M059J (cell line): ENCODE measurements around the gene CPEB4. TPM values are rescaled to one million over a fixed set of nuclear protein-coding genes. Genes with fewer than 3 reads are reported as not detected.
A peak's percentile ranks its signal among the peaks of the same experiment; 100 is the strongest.

Experiments
- DNase-seq: peaks from one replicate; pipeline ENCODE4 v3.0.0-alpha.2; 2012; ENCODE audit warnings: low read depth
- total RNA-seq: library from RNA; depleted of rRNA; stranded (reverse); fragments of >200 nt; shearing (Covaris generic); gene quantifications from 2 replicates; pipeline ENCODE4 v1.2.3, GENCODE V29; 2014

Gene CPEB4
- total RNA-seq, 1 experiment from 2014 or later: 20.5 TPM

GRCh38 chr5:173913686-173914321, 25.7 kb downstream of the CPEB4 start:
- DNase-seq: no peak

DNA sequence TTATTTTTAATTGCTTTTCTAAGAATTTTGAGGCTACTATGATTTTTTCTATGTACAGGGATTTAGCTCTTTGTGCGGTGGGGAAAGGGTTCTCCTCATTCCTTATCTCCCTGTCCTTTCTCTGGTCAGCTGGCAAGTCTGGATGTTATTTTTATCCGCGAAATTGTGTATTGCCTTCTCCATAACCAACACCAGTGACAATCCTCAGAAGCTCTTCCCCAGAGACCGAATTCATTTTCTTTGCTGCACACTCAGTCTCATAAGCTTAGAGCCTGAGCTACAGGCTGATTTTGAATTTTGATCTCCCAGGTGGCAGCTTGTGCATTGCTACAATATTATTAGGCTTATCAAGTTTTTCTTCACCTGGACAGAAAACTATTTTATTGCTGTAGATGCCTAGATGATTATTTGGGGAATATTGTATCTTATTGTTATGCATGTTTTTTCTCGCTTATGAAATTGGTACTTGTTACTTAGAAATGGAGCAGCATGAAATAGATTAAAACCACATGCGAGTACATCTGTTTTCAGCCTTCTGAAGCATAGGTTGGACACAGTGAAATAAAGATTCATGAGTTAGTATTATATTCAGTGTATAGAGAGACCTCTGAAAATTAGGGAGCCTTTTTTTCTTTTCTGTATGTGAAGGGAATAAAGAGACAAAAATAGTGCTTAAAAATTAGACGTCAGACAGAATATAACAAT, 27.3 kb downstream of the CPEB4 start:
- no peak for DNase-seq

DNA sequence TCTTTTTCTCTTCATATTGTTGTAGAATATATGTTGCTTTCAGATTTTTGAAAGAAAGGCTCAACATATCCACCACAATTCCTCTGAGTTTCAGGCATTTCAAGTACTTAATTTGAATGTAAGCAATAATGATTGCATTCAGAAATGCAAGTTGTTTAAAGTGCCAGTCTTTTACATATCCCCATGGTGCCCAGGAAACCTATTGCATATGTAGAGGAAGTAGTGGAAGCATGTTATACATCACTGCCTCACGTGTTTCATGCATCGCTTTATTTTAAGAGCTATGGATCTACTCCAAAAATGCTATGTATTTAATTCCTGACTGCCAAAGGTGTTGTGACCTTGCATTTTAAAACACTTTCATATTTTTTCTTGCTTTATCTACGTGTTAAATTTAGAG, 28.1 kb downstream of the CPEB4 start:
- DNase-seq: no peak

DNA sequence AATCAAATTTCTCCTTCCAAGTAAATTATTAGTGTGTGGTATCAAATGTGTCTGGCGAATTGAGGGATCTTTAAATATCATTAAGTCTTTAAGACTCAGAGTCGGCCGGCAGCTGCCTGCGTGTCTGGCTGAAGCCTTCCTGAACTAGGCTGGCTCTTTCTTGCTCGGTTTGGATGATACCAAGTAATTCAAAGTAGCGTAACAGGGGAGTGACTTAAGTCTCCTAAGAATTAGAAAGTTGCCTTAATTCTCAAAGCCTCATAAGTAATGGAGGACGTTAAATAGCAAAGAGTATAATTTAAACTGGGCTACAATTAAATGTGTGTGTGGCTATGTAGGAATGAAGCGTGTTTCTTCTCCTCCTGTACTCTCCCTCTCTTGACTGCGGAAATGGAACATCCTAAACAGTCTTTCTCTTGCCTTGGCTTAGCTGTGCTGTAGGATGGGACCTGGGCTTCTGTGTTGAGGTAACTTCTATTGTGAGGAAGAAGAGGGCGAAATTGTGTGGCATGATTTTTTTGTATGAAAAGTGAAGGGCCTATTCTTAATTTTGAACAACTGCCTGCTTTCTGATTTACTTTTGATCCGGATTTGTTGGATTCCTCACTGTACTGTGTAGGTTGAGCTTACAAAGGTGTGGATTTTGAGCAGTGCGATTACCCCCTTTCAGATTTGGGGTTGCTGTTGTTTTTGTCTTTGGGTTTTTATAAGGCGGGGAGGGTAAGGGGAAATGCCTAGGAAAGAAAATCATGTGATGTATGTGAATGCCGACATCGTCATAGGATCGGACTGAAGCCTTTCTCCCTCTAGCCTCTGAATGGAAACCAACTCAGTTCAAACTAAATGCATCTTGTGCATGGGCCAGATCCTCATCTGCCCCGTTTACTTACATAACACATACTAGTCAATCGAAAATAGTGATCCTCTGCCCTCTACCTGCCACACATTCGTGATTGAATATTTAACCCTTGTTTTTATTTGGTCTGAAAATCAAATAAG, 29.9 kb downstream of the CPEB4 start:
- peak; percentile 81 for DNase-seq

- peak; percentile 60 for DNase-seq
Measured at GRCh38 chr5:173919443-173919842, 31.3 kb downstream of the CPEB4 start.

GRCh38 chr5:173920024-173920753, 32.0 kb downstream of the CPEB4 start:
- DNase-seq: peak; percentile 54

DNA sequence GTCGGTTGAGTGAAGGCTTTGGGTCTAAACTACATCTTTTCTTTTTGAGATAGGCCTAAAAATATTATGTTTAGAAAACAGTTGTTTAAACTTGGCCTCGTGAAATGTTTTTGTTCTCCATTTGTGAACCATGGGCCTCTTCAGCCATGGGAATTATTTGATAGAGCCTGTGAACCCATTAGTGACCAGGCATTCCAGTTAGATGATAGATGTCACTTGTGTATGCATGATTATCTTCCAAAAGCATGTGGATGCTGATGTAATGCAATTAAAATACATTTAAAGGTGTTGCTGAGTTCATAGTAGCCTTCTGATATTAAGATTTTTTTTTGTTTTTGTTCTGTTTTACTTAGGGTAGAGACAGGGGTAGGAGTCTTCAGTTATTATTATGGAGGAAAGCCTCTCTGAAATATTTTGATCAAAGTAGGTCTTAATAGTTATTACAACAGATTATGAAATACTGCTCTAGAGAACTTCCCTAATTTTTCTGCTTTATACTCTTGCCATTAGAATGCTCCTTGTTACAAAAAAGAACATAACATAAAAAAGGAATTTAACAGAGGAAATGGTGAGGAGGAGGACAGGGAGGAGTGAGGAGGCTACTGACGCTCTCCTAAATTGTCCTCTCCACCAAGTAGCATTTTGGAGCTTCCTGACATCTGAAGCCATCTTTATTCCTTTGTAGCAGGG, 32.9 kb downstream of the CPEB4 start:
- no peak for DNase-seq

DNA sequence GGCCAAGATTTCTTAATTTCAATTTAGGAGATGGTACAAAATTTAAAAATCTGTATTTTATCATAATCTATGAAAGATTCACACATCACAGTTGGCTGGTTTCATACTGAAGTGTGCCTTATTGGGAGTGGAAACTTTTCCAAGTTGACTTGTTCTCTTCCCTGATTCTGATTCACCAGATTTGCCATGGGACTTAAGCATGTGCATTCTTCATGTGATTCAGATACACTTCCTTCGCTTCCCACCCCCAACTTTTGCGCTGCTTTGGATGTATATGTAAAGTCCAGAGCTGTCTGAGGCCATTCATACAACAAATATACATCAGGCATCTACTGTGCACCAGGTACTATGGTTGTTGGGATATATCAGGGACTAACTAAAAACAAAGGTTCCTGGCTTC, 34.4 kb downstream of the CPEB4 start:
- DNase-seq: no peak

DNA sequence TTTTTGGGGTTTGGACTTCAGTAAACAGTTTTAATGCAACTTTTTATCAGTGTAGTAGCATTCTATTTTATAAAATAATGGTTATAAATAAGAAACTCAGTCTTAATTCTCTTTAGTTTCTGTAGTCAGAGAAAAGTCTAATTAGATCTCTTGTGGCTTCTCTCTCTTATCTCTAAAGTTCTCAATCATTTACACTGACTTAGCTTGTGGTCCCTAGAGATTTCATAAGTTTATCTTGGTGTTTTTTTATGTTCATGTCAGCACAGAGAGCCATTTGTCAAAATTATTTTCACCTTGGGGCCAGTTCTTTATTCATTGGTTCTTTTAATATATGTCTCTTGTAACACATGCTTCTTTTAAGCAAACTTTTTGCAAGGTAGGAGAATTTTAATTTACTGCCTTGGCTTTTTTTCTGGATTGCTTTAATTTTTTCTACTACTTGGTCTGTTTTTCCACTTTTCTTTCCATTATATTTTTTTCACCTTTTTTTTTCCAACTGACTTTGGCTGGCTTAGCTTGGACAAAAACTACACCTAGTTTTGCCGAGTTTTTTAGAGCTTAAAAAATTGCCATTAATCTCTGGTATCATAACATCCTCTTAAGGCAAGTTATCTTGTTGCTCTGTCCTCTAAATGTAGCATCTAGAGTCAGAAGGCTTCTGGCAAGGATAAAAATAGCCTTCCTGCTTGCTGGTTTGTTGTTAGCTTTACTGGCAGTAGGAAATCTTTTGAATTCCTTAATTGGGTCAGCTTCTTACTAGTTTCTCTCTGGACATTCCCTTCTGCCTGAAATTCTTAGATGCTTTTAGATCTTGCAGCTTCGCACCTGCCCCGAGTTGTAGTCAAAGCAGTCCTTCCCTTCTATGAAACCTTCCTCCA, 35.3 kb downstream of the CPEB4 start:
- no peak for DNase-seq

- DNase-seq: no peak
Measured at GRCh38 chr5:173924899-173925298, 36.8 kb downstream of the CPEB4 start.

GRCh38 chr5:173925449-173926071, 37.4 kb downstream of the CPEB4 start:
- peak; percentile 49 for DNase-seq

- DNase-seq: peak; percentile 15
Measured at GRCh38 chr5:173926359-173926758, 38.2 kb downstream of the CPEB4 start.

- no peak for DNase-seq
Measured at GRCh38 chr5:173928871-173929574, 40.9 kb downstream of the CPEB4 start.

GRCh38 chr5:173932695-173933139, 44.6 kb downstream of the CPEB4 start:
- no peak for DNase-seq

- no peak for DNase-seq
Measured at GRCh38 chr5:173933901-173934300, 45.8 kb downstream of the CPEB4 start.

- DNase-seq: no peak
Measured at GRCh38 chr5:173935396-173935795, 47.2 kb downstream of the CPEB4 start.

- DNase-seq: no peak
Measured at GRCh38 chr5:173940269-173940668, 52.1 kb downstream of the CPEB4 start.

GRCh38 chr5:173941102-173941501, 53.0 kb downstream of the CPEB4 start:
- DNase-seq: no peak
